Measurements from ENCODE around the gene EMCN.

DNA sequence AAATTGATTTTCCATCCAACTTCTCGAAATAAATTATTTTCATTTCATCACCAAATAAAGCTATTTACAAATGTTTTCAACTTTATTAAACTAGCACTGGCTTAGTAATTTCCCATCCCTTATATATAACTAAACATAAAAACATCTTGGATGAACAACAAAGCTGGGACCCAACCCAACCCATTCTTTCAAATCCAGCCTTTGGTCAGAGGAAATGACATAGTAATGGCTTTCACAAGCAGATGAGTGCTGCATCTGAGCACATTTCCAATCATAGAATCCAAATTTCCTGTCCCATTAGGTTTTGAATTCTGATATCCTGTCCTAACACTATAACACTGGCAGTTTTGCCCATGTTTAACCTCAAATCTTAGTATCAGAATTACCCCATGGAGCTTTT is 7.9 kb upstream of the EMCN start:
- TF ChIP-seq SUZ12 (IDR thresholded peaks at IDR 0.05) (no peak), LEF1 (IDR thresholded peaks at IDR 0.05; ENCODE audit: borderline replicate concordance) (no peak), SP1 (IDR thresholded peaks at IDR 0.05) (no peak), FOXK2 (IDR thresholded peaks at IDR 0.05) (no peak), FOXM1 (IDR thresholded peaks at IDR 0.05; ENCODE audit: borderline replicate concordance) (no peak), FOXA1 (IDR thresholded peaks at IDR 0.05) (no peak), ZNF384 (IDR thresholded peaks at IDR 0.05) (no peak)

Data from HEK293T (cell line).